Stimulated activated CD4-positive, alpha-beta T cell treated with anti-CD3 and anti-CD28 coated beads, Interleukin-12 subunit alpha, Interleukin-12 subunit beta, amount 100 ng/mL, for 4 hours (primary cell): ENCODE measurements around the gene BSDC1.
A peak's percentile ranks its signal among the peaks of the same experiment; 100 is the strongest.
"Not testable (repeated sequence)": the region's sequence is repeated elsewhere in the genome, so short reads cannot be mapped to it uniquely, and the experiment has no call there.

Experiments
- DNase-seq: peaks from one replicate; pipeline ENCODE4 v3.0.0-alpha.2; 2020

The BSDC1 gene, protein sequence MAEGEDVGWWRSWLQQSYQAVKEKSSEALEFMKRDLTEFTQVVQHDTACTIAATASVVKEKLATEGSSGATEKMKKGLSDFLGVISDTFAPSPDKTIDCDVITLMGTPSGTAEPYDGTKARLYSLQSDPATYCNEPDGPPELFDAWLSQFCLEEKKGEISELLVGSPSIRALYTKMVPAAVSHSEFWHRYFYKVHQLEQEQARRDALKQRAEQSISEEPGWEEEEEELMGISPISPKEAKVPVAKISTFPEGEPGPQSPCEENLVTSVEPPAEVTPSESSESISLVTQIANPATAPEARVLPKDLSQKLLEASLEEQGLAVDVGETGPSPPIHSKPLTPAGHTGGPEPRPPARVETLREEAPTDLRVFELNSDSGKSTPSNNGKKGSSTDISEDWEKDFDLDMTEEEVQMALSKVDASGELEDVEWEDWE

DNA sequence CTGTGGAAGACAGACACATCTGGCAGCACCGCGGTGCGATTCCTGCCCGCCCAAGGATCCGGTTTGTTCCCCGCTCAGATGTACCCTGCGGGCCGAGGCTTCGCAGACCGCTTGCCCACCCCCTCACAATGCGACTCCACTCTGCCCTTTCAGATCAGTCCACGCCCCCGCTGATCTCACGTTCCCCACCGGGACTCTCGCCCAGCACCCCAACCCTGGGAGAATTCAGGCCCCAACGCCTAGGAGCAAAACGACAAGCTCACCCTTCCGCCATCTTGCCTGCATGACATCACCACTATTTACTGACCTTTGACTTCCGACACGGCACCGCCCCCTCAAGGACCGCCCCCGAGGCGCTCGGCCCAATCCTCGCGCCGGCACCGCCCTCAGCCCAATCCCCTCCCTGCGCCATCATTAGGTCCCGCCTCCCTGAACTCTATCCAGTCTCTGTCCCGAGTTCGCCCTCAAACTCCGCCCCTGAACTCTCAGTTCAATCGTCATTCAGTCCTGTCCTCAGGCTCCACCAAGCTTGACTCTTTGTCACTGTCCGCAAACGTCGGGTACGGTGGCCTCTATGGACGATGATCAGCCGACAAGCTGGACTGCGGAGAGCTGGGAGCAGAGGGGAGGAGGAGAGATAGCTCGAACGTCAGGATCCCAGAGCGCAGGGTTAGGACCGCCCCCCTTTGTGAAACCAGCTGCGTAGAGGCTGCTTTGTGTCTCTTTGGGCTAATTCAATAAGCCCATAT, at the start of gene BSDC1:
Gene BSDC1 (minus strand): TSS at position 301 of the 749 bp plus-strand sequence. CDS start 27 bp downstream, at position 274.
- peak; percentile 97 for DNase-seq

- DNase-seq, result not testable (repeated sequence)
Measured at GRCh38 chr1:32441467-32441866, 47.2 kb upstream of the BSDC1 start.

DNA sequence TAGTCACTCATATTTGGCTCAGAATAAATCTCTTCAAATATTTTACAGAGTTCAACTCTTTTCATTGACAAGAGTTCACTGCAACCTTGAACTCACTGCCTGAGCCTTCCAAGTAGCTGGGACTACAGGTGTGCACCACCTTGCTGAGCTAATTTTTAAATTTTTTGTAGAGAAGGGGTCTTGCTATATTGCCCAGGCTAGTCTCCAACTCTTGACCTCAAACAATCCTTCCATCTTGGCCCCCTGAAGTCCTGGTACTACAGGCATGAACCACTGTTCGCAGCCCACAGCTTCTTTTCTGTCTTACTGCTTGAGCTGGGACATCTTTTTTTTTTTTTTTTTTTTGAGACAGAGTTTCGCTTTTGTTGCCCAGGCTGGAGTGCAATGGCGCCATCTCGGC, 44.5 kb upstream of the BSDC1 start:
- DNase-seq, result not testable (repeated sequence)

GRCh38 chr1:32438136-32438535, 43.9 kb upstream of the BSDC1 start:
- no peak for DNase-seq

- DNase-seq, result no peak
Measured at GRCh38 chr1:32431736-32432400, 37.6 kb upstream of the BSDC1 start.

GRCh38 chr1:32427264-32427963, 33.2 kb upstream of the BSDC1 start:
- no peak for DNase-seq

GRCh38 chr1:32426489-32427255, 32.4 kb upstream of the BSDC1 start:
- DNase-seq, result no peak

DNA sequence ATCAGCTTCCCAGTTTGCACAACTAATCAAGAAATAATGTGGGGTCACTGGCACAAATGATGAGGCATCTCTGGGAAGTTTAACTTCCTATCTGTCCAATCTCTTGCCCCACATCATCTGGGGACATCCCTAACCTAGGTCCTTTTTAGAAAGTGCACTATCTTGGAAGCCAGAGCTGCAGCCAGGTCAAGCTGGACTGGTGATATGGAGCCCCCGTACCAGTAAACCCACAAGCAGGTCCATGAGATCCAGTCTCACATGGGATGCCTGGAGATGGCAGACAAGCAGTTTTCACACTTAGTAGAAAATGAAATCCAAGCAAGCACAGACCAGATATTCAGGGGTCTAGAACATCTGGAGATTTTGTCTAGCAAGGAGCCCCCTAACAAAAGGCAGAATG, 27.5 kb upstream of the BSDC1 start:
- no peak for DNase-seq

DNA sequence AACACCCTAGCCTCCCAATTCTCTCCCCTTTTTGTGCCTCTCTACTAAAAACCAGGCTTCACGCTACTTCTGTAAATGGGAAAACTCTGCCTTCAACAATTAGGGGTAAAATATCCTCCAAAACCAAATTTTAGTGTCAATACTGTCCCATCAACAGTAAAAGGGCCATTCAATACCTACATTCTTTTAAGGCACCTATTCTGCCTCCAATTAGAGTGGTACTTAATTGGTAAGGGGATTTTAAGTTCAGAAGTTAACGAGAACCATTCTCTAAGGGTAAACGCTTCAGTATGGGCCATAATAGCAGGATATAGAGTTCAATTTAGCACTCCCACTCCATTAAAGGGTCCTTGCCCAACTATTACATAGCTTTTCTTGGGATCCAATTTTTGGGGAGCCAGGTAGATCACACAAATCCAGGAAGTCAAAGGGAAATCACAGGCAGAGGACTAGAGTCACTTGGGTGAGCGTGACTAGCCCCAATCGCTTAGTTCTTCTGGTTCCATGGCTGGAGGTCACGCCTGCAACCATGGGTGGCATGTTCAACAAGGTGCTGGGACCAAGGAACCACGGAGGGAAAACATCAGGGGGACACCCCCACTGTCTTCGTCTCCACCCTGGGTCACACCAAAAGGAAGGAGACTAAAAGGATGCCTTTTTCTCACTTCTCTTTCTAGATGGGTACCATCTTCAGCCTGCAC, 20.1 kb upstream of the BSDC1 start:
- no peak for DNase-seq

DNA sequence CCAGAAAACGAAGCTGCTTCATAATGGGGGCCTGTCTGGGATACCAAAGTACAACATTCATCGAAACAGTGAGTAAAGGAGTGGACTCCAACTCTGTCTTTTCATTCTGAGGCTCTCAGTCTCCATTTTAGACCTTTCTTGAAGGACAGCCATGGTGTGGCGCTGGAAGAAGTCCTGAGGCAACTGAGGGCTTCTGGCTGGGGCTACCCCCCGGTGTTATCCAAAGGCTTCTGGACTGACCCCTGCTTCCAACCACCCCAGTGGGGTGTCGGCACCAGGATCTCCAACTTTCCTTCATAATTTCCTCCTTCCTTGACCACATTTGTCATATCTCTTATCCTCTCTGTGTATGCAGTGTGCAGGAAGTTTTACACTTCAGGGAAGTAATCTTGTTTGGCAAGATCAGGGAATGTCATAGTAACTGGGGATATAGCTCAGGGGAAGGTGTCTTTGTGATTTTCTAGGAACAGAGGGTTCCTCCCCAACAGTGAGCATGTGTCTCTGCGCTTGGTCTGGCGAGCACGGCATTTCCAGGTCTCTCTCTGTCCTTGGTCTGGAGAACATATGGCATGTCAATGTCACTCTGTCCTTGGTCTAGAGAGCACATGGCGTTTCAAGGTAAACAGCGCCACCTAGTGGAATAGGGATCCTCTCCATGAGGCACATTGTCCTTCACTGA, 19.4 kb upstream of the BSDC1 start:
- DNase-seq, result peak; percentile 58

- no peak for DNase-seq
Measured at GRCh38 chr1:32411261-32411660, 17.0 kb upstream of the BSDC1 start.

- DNase-seq, result no peak
Measured at GRCh38 chr1:32406629-32407111, 12.4 kb upstream of the BSDC1 start.

DNA sequence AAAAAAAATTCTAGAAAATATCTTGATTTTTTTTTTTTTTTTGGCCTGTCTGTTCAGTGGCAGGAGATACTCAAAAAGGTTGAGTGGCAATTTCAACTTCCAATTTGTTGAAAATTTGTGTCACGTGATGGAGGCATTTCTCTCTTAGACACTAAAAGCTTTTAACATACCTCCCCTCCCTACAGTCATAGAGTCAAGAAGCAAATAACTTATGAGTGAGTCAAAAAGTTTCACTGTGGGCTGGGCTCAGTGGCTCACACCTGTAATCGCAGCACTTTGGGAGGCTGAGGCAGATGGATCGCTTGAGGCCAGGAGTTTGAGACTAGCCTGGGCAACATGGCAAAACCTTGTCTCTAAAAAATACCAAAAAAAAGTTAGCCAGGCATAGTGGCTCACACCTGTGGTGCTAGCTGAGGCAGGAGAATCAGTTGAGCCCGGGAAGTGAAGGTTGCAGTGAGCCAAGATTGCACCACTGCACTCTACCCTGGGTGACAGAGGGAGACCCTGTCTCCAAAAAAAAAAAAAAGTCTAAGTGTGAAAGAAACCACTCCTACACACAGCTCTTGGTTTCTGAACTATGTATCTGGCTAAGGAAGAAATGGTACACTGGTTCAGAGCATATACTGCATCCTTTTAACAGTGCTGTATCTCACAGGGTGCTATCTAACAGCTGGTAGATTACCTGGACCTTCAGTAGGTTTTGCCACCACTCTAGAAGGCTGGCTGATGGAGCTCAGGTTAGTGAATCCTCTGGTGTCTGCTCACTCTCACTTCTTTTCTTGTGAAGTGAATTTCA, 11.6 kb upstream of the BSDC1 start:
- DNase-seq, result no peak

- no peak for DNase-seq
Measured at GRCh38 chr1:32404946-32405345, 10.7 kb upstream of the BSDC1 start.

DNA sequence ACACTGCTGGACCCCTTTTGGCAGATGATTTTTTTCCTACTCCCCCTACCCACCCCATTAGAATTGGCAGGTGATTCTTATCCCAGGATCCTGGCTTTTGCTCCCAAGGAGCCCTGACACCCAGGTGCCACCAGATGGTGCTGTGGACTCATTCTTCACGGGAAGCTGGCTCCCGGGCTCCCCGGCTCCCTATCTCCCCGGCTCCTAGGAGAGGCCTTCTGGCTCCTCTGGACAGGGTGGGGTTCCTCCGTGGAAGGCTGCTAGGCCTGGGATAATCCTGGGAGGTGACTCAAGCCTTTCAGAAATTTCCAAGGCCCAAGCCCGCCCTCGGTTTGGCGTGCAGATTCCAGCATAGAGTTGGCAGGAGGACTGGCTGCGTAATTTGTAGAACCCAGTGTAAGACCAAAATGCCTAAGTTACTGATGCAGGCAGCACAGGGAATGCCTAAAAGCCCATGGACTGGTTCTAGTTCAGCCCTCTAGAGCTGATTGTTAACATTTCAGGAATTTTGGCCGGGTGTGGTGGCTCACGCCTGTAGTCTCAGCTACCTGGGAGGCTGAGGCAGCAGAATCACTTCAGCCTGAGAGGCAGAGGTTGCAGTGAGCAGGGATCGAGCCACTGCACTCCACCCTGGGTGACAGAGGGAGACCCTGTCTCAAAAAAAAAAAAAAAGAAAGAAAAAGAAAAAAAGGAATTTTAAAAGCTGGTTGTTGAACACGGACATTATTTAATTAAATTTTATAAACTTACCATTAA, 6.8 kb upstream of the BSDC1 start:
- DNase-seq, result peak; percentile 47

GRCh38 chr1:32399843-32400242, 5.6 kb upstream of the BSDC1 start:
- DNase-seq, result no peak

DNA sequence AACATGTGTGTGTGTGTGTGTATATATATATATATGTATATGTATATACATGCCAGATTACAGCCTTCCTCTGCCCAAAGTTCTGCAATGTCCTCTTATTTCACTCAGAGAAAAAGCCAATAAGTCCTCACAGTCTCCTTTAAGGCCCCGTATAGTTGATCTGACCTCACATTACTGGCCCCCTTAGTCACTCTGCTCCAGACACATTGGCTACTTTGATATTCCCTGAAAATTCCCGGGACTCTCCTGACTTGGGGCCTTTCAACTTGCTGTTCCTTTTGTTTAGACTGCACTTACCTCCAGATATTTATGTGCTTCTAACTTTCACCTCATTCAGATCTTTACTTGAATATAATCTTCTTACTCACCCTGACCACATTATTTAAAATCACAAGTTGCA, 4.2 kb upstream of the BSDC1 start:
- DNase-seq, result no peak

DNA sequence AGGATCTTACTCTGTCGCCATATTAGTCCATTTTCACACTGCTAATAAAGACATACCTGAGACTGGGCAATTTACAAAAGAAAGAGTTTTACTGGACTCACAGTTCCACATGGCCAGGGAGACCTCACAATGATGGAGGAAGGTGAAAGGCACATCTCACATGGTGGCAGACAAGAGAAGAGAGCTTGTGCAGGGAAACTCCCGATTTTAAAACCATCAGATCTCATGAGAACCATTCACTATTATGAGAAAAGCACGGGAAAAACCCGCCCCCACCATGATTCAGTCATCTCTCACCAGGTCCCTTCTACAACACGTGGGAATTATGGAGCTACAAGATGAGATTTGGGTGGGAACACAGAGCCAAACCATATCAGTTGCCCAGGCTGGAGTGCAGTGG, 2.3 kb upstream of the BSDC1 start:
- DNase-seq, result not testable (repeated sequence)

DNA sequence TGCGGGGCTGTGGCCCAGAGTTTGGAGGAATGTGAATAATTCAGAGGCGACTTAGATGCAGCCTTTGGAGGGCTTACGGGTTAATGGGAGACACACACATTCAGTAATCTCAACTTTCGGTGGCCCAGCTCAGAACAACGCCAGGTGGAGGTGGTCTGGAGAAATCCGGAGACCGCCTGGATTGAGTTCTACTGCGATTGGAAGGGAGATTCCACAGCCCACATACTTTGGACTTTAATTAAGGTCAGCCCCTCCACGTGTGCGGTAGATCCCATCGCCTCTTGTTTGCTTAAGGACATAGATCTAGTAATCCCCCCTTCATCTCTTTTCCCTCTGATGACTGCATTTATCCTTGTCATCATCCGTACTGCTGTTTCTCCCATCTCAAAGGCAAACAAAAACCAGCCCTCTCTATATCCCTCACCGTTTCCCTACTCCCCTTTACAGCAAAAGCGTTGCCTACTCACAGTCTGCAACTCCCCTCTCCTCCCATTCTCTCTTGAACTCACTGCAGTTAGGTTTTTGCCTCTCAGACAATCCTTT, 720 bp upstream of the BSDC1 start:
- no peak for DNase-seq
